OCI-M1 (cell line): ENCODE data around the gene STMP1.
"Not testable (repeated sequence)": the region's sequence is repeated elsewhere in the genome, so short reads cannot be mapped to it uniquely, and the experiment has no call there.

Experiments
- DNase-seq: peaks from one replicate; lab custom pipeline; 2025; lab: John Stamatoyannopoulos, UW

Gene STMP1

DNA sequence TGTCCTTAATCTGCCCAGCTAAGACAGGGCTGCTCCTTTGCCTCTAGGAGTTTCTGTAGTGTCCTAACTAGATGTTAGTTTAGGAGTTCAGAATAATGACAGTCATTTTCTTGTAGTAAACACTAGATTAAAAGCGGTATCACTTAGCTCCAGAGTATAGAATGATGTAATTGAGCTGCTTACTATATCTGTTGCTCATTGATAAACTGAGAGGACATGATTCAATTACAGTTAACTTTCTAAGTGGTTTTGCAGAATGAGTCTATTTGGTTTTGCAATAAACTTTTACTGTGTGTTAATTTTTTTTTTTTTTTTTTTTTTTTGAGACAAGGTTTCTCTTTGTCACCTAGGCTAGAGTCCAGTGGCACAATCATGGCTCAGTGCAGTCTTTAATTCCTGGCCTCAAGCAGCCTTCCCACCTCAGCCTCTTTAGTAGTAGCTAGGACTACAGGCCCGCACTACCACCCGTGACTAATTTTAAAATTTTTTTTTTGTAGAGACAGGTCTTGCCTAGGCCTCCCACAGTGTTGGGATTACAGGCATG, 1.8 kb downstream of the STMP1 start:
- DNase-seq: peak; percentile 89

DNA sequence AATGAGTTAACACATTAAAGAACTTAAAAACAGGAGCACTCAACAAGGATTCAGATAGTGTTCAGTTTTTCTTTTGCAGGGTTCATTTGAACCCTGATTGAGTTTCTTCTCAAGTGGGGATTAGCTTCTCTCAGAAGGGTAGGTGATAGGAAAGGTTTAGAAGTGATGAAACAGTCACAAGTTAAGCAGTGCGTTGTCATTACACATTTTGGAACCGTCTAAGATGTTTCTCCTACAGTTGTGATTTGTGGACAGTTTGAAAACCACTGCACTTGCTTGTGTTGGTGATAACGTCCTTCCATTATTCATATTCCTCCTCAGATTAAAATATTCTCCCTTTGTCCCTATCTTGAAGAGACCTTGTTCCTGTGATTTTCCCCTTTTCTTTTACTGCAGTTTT, 2.7 kb downstream of the STMP1 start:
- DNase-seq: peak; percentile 45

DNA sequence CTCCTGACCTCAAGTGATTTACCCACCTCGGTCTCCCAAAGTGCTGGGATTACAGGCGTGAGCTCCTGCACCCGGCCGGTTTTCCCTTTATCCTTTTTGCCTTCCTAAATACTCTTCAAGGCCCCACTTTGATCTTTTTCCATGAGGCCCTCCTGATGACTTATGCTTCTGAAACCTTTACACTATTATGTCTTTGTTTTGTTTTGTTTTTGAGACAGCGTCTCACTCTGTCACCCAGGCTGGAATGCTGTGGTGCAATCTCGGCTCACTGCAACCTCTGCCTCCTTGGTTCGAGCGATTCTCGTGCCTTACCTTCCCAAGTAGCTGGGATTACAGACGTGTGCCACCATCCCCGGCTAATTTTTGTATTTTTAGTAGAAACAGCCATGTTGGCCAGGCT, 3.8 kb downstream of the STMP1 start:
- DNase-seq: no peak

- no peak for DNase-seq
These were observed 4.5 kb downstream of the STMP1 start for GRCh38 chr7:135666846-135667245.

DNA sequence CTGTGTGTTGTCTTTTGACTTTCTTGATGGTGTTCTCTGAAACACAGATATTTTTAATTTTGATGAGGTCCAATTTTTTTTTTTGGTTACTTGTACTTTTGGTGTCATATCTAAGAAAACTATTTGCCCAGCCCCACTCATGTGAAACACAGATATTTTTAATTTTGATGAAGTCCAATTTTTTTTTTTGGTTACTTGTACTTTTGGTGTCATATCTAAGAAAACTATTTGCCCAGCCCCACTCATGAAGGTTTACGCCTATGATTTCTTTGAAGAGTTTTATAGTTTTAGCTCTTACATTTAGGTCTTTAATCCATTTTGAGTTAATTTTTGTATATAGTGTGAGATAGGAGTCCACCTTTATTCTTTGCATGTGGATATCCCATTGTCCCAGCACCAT, 5.3 kb downstream of the STMP1 start:
- DNase-seq: not testable (repeated sequence)

DNA sequence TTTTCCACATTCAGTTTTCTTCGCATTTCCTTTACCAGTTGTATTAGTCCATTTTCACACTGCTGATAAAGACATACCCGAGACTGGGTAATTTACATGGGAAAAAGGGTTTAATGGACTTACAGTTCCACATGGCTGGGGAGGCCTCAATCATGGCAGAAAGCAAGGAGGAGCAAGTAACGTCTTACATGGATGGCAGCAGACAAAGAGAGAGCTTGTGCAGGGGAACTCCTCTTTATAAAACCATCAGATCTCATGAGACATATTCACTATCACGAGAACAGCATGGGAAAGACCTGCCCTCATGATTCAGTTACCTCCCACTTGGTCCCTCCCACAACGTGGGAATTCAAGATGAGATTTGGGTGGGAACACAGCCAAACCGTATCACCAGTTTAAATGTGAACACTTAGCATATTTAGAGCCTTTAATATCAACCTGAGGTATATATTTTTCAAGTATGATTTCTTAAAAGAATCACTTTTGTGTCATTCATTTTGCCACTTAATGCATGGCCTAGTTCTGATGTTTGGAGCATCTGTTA, 6.6 kb downstream of the STMP1 start:
- DNase-seq: not testable (repeated sequence)

- DNase-seq: no peak
These were observed 7.5 kb downstream of the STMP1 start for GRCh38 chr7:135669774-135670173.

- no peak for DNase-seq
These were observed 7.9 kb downstream of the STMP1 start for GRCh38 chr7:135670179-135670578.

GRCh38 chr7:135672560-135673359, 10.4 kb downstream of the STMP1 start:
- DNase-seq: peak; percentile 76

DNA sequence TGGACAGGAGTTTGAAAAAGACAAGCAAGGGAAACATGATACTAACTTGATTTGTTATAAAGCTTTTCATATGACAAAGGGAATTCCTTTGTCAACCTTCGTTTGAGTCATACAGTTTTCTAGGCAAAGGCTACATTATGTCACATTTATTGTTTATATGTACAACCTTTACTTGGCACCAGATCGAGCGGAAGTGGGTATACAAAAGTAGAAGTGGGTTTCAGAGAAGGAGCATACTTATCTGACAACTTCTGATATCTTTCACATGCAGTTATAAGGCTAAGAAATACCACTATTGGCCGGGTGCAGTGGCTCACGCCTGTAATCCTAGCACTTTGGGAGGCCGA, 11.0 kb downstream of the STMP1 start:
- peak; percentile 91 for DNase-seq

- DNase-seq: no peak
These were observed 16.6 kb downstream of the STMP1 start for GRCh38 chr7:135678612-135679575.

GRCh38 chr7:135681762-135682161, 19.4 kb downstream of the STMP1 start:
- peak; percentile 61 for DNase-seq

GRCh38 chr7:135682191-135682590, 19.9 kb downstream of the STMP1 start:
- DNase-seq: no peak

- no peak for DNase-seq
These were observed 21.3 kb downstream of the STMP1 start for GRCh38 chr7:135683609-135684008.

GRCh38 chr7:135684136-135684535, 21.8 kb downstream of the STMP1 start:
- DNase-seq: no peak

GRCh38 chr7:135684699-135685098, 22.4 kb downstream of the STMP1 start:
- no peak for DNase-seq

- DNase-seq: no peak
These were observed 23.2 kb downstream of the STMP1 start for GRCh38 chr7:135685306-135686084.

DNA sequence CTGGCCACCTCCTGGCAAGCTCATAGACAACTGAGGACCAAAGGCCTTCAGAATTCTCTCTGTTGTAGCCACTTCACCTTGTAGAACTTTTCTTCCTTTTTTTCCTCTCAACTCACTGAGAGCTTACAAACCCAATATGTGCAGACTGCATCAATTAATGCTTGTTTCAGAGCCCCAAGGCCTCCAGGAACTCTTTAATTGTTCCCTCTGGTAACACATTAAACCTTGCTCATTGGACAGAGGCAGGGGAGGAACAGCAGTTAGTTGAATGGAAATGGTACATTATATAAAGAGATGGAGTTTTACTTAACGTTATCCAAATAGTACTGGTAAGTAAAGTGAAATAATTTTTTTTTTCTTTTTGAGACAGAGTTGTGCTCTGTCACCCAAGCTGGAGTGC, 25.2 kb downstream of the STMP1 start:
- DNase-seq: no peak

DNA sequence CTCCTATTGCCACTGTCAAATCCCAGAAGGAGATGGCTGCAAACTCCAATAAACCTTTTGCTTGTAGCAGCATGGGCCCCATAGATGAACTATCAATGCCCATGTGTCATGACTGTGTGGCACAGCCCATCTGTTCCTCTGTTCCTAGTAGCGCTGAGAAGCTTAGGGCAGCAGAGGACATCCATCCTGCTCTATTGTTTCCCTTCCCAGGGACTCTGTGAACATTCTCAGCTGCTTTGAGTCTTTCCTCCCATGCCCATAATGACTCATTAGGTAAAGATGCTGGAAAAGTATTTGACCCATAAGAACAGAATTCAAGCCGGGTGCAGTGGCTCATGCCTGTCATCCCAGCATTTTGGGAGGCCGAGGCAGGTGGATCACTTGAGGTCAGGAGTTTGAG, 28.3 kb downstream of the STMP1 start:
- DNase-seq: no peak

DNA sequence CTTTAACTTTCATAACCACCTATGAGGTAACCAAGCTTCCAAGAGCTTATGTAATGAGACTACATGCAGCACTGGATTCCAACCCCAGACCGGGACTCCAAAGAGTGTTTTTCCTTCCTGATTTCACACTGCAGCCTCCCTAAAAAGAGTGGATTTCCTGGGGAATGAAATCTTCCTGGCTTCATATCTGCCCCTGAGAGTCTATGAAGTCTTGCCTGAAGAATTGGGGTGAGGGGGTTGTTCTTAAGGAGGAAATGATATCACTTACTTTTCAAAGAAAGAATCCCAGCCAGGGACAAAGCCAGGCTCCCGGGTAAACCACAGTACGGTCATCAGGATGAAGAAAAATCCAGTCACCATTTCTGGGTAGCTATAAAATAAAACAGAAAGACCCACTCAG, 29.7 kb downstream of the STMP1 start:
- DNase-seq: no peak

DNA sequence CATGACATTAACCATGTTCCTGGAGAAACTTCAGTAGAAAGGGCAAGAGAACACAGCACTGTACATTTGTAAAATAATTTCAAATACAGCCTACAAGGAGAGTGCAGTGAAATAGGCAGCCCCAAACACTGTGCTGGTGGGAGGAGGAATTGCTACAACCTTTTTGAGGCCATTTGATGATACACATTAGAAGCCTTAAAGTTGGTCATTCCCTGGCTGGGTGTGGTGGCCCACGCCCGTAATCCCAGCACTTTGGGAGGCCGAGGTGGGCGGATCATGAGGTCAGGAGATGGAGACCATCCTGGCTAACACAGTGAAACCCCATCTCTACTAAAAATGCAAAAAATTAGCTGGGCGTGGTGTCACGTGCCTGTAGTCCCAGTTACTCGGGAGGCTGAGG, 30.3 kb downstream of the STMP1 start:
- DNase-seq: not testable (repeated sequence)

DNA sequence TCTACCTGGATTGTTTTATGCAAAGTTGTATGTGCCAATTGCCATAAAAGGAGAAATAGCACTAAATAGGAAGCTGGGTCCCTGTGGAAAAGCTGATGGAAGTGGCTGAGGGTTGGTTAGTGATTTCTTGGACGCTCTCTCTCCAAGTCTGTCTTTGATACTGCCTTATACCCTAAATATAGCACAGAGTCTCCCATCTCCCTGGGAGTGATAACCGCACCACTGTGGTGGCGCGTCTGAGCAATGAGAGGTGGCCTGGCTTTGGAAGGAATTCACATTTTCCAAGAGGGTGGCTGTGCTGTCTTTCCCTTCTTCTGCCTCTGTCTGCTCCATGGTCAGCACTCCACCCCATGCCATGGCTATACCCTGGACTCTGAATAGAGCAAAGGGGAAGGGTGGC, 31.2 kb downstream of the STMP1 start:
- DNase-seq: no peak
